CD4-positive, alpha-beta T cell treated with Interleukin-2 at 100 ng/mL for 4 hours (primary cell): ENCODE measurements around the gene ENTREP1.
"Not testable (repeated sequence)": the region's sequence is repeated elsewhere in the genome, so short reads cannot be mapped to it uniquely, and the experiment has no call there.

Source experiments
- DNase-seq: peaks from one replicate; pipeline ENCODE4 v3.0.0-alpha.2; 2020; ENCODE audit warnings: low spot score

The ENTREP1 gene

DNA sequence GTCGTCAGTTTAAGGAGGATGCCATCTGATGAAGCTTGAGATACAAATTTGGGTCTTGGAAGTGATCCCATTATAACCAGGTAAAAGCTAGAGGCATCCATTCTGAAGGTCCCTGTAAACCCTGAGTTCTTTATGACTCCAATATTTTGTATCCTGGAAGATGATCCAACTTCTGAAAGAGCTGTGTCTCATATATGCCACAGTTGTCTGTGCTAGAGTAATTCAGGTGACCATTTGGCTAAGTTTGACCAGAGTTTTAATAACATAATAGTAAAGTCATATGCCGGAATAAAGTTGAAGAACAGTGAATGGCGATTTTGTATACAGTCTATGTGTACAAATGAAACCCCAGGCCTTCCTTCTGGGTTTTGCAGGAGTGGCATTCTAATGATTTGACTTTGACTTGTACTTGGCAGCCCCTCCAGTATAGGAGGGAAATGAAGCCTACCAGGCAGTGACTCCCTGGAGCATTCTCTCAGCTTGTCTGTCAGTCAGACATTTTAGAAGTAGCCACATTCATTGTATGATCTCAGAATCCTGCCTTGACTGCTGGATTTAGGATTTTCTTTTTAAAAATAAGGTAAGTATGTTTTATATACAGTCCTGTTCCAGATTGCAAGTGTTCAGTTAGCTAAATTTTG is 39.6 kb downstream of the ENTREP1 start:
- no peak for DNase-seq

- no peak for DNase-seq
Measured at GRCh38 chr9:69370430-69370829, 45.4 kb downstream of the ENTREP1 start.

- DNase-seq, result no peak
Measured at GRCh38 chr9:69371001-69371400, 46.0 kb downstream of the ENTREP1 start.

DNA sequence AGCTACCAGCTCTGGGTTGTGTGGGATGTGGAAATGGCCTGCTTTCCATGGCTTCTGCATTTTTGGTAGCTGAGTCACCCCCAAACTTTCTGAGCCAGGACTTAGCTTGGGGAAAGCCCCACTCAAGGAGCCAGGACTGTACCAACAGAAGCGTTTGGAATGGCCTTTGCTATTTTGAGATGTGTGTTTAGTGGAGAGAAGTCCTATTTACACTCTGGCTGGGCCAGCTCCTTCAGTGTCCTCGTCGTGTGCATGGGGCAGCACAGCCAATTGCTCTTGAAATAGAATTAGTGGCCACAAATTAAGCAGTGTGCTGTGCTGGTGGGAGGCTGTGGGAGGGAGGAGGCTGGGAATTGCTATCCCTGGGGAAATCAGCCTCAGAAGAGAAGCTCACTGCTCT is 51.6 kb downstream of the ENTREP1 start:
- no peak for DNase-seq

GRCh38 chr9:69377291-69377690 is 52.3 kb downstream of the ENTREP1 start:
- DNase-seq, result no peak

- no peak for DNase-seq
Measured at GRCh38 chr9:69377981-69378380, 53.0 kb downstream of the ENTREP1 start.

DNA sequence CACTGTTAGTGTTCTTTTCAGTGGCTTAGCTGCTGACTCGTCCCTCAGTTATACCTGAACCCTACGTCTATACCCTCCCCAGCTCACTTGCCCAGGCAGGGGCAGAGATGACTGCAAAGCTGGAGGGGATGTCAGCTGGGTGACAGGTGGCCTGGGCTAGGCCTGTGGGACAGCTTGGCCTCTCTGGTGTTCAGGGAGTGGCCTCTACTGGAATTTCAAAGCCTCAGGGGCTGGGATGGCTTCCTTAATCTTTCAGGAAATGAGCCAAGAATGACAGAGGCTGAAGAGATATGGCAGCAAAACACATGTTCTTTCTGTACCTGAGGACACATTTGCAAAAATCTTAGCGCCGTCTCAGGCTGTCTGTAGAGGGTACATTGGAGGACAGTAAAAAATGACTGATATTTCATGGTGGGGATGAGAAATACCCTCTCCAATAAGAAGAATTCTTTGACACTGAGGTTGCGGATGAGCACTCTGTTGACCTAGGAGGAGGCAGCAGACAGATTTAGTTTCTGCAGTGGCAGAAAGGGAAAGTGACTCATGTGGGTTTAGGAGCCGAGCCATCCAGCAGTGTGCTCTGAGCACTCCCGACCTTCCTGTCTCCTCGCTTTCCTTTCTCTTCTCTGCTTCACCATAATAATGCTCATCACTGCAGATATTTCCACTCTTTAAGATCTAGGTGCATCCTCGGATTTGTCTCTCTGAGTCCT is 54.4 kb downstream of the ENTREP1 start:
- DNase-seq, result no peak

DNA sequence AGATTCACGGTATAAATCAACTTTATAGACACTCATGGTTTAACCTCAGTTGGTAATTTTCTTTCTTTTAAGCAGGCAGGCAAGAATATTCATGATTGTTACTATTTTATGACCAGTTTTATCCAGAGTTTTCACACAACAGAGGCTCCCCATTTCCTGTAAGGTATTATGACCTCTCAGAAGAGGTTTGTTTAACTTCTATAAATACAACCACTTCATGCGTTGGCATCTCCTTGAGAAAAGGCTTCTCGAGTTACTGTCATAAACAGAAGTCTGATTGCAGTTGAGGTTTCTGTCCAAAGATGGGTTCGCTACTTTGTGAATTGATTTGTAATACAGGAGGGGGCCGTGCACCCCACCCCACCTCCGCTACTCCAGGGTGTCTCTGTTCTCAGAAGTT is 55.3 kb downstream of the ENTREP1 start:
- no peak for DNase-seq

DNA sequence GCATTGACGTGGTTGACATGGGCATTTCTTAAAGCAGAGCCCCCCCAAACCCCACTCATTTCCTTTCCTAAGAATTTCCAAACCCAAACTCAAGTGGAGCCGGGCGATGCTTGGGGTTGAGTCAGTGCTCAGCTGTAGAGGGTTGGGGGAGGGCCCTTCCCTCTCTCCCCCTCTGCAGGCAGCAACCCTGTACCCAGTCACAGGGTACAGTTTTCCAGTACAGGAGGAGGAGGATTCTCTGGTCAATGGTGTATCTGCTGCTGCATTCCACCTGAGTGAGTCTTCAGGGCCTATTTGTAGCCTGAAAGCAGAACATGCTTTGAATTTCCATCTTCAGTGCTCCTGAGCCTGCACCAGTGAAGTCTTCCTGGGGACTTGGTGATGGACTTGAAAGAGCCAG is 55.8 kb downstream of the ENTREP1 start:
- DNase-seq, result no peak

DNA sequence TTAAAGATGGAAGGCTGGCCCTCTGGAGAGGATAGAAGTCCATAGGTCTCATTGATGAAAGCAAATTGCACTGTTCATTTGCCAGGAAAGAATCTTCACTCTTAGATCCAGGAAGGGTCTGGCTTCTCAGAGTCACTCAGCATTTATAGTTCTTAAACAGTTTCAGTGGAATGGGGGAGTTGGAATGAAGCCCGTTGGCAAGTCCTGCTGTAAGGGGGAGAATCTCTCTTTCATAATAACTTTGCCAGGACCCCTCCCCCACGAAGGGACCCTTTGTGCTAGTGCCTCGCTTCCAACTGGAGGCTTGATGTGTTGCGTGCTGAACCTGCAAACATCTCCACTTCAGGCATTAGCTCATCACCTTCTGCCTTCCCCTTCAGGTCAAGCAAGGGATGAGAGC is 57.1 kb downstream of the ENTREP1 start:
- DNase-seq, result no peak

DNA sequence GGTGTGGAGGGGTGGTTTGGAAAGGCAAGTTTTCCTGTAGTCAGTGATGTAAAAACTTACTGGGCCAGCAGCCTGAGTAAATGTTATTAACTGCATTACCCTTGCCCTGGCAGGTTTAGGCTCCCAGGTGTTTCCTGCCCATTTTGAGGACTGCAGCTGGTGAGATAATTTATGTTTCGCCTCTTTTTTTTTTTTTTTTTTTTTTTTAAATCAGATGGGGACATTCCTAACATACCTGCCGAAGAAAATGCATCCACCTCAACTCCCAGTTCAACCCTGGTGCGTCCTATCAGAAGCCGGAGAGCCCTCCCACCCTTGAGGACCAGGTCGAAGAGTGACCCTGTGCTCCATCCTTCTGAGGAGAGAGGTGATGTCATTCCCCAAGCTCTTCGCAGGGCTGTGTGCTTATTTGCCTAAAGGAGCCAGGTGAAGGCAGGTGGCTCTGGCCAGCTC is 60.6 kb downstream of the ENTREP1 start:
- DNase-seq, result no peak

DNA sequence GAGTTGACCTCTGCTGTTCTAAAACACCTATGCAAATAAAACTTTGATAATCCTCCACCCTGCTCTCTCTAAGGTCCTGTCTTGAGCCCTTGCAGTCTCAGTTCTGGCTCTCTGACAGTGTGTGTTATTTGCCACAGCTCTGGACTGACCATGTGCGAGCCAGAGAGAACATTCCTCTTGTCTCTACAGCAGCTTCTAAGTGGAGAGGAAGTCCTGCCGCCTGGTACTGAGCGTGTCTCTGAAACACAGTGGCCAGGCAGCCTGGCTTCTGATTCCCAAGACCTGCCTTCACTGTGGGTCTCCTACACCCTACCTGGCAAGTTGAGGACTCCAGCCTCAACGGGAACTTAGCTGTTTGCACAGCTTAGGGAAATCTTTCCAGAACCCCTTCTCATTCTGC is 61.6 kb downstream of the ENTREP1 start:
- no peak for DNase-seq

- no peak for DNase-seq
Measured at GRCh38 chr9:69388596-69388995, 63.6 kb downstream of the ENTREP1 start.

DNA sequence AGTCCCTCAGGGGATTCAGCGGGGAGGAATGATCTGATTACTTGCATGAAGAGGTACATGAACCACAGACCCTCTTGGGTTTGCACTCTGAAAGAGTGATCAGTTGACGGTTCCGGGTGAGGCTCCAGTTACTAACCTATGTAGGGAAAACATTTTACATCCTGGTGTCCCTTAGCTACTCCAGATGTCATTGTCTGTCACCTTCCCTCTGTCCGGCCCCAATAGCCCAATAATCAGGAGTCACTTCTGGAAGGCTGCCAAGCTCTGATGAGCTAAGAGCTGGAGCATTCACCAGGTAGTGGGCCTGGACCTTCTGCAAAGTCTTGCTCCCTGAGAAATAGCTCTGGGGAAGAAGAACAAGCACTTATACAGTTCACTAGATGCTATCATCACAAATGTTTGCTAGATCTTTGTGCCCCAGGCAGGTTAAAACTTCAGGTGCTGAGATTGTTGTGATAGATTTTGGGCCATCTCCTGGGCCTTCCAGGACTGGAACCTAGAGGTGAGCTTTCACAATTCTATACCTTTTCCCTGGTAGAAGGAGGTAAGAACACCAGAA is 64.5 kb downstream of the ENTREP1 start:
- DNase-seq, result no peak

GRCh38 chr9:69391487-69391886 is 66.5 kb downstream of the ENTREP1 start:
- no peak for DNase-seq

- DNase-seq, result no peak
Measured at GRCh38 chr9:69391946-69392345, 66.9 kb downstream of the ENTREP1 start.

DNA sequence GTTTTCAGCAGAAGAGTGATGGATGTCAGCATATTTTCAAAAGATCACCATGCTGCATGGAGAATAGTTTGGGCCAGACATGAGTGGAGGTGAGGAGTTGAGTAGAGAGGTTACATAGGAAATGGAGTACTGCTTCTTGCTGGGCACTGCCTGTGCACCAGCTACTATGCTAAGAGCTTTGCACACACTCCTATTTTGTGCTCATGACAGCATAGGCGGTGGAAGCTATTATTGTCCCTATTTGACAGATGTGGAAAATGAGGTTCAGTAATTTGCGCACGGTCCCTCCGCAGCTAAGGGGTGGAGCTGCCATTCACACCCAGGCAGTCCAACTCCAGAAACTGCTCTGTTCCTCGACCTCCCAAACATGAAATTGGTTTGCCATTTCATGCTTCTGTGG is 67.8 kb downstream of the ENTREP1 start:
- no peak for DNase-seq

- DNase-seq, result no peak
Measured at GRCh38 chr9:69393425-69393824, 68.4 kb downstream of the ENTREP1 start.

DNA sequence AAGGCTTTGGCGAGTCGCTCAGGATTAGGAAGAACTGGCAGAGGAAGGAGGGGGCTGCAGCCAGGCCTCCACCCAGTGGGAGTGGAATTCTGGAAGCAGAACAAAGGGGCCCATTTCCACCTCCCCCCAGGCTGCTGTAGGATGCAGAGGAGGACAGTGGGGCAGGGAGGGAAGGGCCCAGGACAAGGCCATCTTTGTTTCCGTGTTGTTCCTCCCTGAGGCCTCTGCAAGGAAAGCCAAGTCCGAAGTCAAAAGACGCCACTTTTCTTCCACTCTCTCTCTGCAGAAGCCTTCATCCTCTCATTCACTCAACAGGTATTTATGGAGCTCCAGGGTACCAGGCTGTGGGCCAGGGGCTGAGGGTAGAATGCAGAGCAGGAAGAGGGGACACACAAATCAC is 70.7 kb downstream of the ENTREP1 start:
- no peak for DNase-seq

DNA sequence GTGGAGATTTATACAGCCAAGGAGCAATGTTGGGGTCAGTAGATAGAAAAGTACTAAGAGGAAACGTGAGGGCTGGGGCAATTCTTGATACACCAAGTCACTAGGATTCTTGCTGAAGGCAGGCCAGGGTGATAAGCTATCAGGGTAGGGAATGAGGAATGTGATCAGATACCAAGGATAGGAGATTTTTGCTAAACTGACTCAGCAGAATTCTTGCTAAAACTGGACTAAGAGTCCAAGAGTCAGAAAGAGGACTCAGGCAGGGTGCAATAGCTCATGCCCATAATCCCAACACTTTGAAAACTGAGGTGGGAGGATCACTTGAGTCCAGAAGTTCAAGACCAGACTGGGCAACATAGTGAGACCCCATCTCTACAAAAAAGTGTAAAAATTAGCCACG is 71.7 kb downstream of the ENTREP1 start:
- no peak for DNase-seq

- DNase-seq, result no peak
Measured at GRCh38 chr9:69397384-69398214, 72.6 kb downstream of the ENTREP1 start.

DNA sequence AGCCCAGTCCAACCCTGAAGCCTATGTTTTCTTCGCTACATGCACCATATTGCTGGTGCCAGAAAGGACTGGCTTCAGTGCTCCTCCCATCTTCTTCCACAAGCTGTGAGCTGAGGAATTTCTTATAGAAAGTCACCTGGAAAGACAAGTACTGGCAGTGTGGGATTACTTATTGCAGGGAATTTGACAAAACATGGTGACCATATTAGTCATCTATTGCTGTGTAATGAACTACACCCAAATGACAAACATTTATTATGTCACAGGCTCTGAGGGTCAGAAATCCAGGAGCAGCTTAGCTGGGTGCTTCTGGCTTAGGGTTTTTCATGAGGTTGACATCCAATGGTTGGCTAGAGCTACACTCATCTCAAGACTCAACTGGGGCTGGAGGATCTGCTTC is 75.5 kb downstream of the ENTREP1 start:
- no peak for DNase-seq

DNA sequence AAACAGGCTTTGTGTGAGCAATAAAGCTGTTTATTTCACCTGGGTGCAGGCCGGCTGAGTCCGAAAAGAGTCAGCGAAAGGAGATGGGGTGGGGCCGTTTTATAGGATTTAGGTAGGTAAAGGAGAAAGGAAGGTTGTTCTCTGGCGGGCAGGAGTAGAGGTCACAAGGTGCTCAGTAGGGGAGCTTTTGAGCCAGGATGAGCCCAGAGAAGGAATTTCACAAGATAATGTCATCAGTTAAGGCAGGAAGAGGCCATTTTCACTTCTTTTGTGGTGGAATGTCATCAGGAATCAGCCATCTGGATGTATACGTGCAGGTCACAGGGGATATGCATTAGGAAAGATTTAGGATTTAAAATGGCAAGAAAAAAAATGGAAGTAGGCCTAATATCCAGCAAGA is 84.9 kb downstream of the ENTREP1 start:
- not testable (repeated sequence) for DNase-seq
